ENCODE data around the gene IPO5. TPM values are rescaled to one million over a fixed set of nuclear protein-coding genes. Genes with fewer than 3 reads are reported as not detected.
"Not testable (repeated sequence)": the region's sequence is repeated elsewhere in the genome, so short reads cannot be mapped to it uniquely, and the experiment has no call there.

The IPO5 gene
- total and polyA plus RNA-seq, 8 donors, result 32.6 to 140 (median 91.6) TPM

DNA sequence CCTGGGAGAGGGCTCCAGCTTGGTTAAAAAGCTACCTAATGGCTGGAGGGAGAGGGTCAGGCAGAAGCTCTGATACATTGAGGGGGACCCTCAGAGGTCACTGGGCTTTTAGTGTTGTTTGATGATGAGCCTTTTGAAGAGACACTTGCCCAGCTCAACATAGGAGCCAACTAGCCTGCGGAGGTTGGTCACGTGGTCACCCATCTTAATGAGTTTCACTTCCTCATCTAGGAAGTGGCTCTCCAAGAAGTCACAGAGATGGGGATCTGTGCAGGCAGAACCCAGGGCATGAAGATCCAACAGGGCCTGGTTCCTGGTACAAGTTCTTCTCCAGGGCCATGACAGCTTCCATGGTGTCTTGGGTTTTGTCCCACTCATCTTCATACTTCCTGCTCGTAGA lies 33.4 kb downstream of the IPO5 start:
- Histone ChIP-seq H3K27ac (no peak overlapping the region), H3K4me1 (peaks cover 0 to under 1% (median 0%) of the 10 kb centered on the region in 3 donors), H3K36me3 (peaks cover 0 to 61% (median 33%) of the 10 kb centered on the region in 3 donors), H3K27me3 (no peaks in the 10 kb centered on the region), H3K4me3 (no peak overlapping the region), H3K9me3 (no peaks in the 10 kb centered on the region)
- FAIRE-seq (no peak), DNase-seq (no peak), ATAC-seq (peak in 1 of 4 donors; percentile 17)
- intact Hi-C loops (cut with DNase I), result no loop called here
- WGBS, 2 donors, result 92 to 93% methylated on average over 3 of the region's 3 CpGs
- TF ChIP-seq, protein P1, sequence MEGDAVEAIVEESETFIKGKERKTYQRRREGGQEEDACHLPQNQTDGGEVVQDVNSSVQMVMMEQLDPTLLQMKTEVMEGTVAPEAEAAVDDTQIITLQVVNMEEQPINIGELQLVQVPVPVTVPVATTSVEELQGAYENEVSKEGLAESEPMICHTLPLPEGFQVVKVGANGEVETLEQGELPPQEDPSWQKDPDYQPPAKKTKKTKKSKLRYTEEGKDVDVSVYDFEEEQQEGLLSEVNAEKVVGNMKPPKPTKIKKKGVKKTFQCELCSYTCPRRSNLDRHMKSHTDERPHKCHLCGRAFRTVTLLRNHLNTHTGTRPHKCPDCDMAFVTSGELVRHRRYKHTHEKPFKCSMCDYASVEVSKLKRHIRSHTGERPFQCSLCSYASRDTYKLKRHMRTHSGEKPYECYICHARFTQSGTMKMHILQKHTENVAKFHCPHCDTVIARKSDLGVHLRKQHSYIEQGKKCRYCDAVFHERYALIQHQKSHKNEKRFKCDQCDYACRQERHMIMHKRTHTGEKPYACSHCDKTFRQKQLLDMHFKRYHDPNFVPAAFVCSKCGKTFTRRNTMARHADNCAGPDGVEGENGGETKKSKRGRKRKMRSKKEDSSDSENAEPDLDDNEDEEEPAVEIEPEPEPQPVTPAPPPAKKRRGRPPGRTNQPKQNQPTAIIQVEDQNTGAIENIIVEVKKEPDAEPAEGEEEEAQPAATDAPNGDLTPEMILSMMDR (IDR thresholded peaks at IDR 0.05), result no peak

DNA sequence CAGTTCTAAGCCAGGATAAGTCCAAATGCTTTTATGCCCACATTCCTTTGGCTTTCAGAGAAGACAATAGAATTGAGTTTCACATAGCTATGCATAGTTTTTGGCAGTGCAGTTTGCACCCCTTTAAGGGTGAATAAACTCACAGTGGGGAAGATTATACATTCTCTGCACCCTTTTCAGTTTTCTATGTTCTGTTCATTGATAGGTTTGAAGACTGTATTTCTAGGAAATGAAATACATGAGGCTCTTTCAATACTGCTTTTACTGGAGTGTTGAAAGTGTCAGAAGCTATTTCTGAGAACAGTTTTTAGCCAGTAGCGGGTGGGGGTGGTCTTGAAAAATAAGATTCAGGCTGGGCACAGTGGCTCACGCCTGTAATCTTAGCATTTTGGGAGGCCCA lies 46.2 kb downstream of the IPO5 start:
- H3K4me3 ChIP-seq, result no peak overlapping the region
- FAIRE-seq (no peak), ATAC-seq (no peak), DNase-seq (no peak)
- intact Hi-C loops (cut with DNase I), result no loop called here
- no peaks in the 10 kb centered on the region for H3K9me3 ChIP-seq
- H3K36me3 ChIP-seq, result peaks cover 0 to 93% (median 30%) of the 10 kb centered on the region in 3 donors
- TF ChIP-seq, protein P1 (IDR thresholded peaks at IDR 0.05), result no peak
- no peak overlapping the region for H3K27ac ChIP-seq
- 95 to 100% methylated on average over 2 of the region's 2 CpGs for WGBS, 2 donors
- no peaks in the 10 kb centered on the region for H3K27me3 ChIP-seq
- H3K4me1 ChIP-seq, result no peaks in the 10 kb centered on the region

GRCh38 chr13:98004107-98004506 lies 50.6 kb downstream of the IPO5 start:
- no peaks in the 10 kb centered on the region for H3K27me3 ChIP-seq
- intact Hi-C loops (cut with DNase I), result no loop called here
- no peaks in the 10 kb centered on the region for H3K4me1 ChIP-seq
- FAIRE-seq (no peak), DNase-seq (no peak), ATAC-seq (no peak)
- TF ChIP-seq, protein P1 (IDR thresholded peaks at IDR 0.05), result no peak
- H3K4me3 ChIP-seq, result no peak overlapping the region
- WGBS, 2 donors, result 39 to 54% methylated on average over 3 of the region's 3 CpGs
- no peak overlapping the region for H3K27ac ChIP-seq
- H3K36me3 ChIP-seq, result peaks cover 0 to 95% (median 53%) of the 10 kb centered on the region in 3 donors
- no peaks in the 10 kb centered on the region for H3K9me3 ChIP-seq

DNA sequence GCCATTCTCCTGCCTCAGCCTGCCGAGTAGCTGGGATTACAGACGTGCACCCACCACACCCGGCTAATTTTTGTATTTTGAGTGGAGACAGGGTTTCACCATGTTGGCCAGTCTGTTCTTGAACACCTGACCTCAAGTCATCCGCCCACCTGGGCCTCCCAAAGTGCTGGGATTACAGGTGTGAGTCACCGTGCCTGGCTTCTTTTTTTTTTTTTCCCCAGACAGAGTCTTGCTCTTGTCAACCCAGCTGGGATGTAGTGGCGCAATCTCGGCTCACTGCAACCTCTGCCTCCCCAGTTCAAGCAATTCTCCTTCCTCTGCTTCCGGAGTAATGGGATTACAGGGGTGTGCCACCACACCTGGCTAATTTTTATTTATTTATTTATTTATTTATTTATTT lies 51.5 kb downstream of the IPO5 start:
- WGBS, 2 donors, result 96 to 97% methylated on average over 8 of the region's 8 CpGs
- H3K4me3 ChIP-seq; H3K27ac ChIP-seq; ATAC-seq; DNase-seq; H3K27me3 ChIP-seq; H3K9me3 ChIP-seq; FAIRE-seq; intact Hi-C loops (cut with DNase I); H3K4me1 ChIP-seq: not testable (repeated sequence)
- H3K36me3 ChIP-seq, result peaks cover 0 to 94% (median 62%) of the 10 kb centered on the region in 3 donors

GRCh38 chr13:98007001-98007400 lies 53.5 kb downstream of the IPO5 start:
- FAIRE-seq, result no peak
- peaks cover 0 to 88% (median 56%) of the 10 kb centered on the region in 3 donors for H3K36me3 ChIP-seq

More at GRCh38 chr13:98007001-98007400, 53.5 kb downstream of the IPO5 start:
- Histone ChIP-seq H3K4me3 (no peak overlapping the region), H3K9me3 (no peaks in the 10 kb centered on the region), H3K27me3 (no peaks in the 10 kb centered on the region), H3K4me1 (no peaks in the 10 kb centered on the region), H3K27ac (no peak overlapping the region)
- WGBS, 2 donors, result 92 to 95% methylated on average over 5 of the region's 5 CpGs
- ATAC-seq (no peak), DNase-seq (no peak)
- intact Hi-C loops (cut with DNase I), result no loop called here
- TF ChIP-seq, protein P1 (IDR thresholded peaks at IDR 0.05), result no peak

Measured in pancreas (tissue), 10 donors.